ENCODE measurements around the gene SKP1. TPM values are rescaled to one million over a fixed set of nuclear protein-coding genes. Genes with fewer than 3 reads are reported as not detected.
A peak's percentile ranks its signal among the peaks of the same experiment; 100 is the strongest.
"Not testable (repeated sequence)": the region's sequence is repeated elsewhere in the genome, so short reads cannot be mapped to it uniquely, and the experiment has no call there.

SKP1 gene
- total RNA-seq (2014; rRNA removed; shearing (Covaris generic); ENCODE audit: low replicate concordance): 939 and 1,191 TPM in 2 replicates

DNA sequence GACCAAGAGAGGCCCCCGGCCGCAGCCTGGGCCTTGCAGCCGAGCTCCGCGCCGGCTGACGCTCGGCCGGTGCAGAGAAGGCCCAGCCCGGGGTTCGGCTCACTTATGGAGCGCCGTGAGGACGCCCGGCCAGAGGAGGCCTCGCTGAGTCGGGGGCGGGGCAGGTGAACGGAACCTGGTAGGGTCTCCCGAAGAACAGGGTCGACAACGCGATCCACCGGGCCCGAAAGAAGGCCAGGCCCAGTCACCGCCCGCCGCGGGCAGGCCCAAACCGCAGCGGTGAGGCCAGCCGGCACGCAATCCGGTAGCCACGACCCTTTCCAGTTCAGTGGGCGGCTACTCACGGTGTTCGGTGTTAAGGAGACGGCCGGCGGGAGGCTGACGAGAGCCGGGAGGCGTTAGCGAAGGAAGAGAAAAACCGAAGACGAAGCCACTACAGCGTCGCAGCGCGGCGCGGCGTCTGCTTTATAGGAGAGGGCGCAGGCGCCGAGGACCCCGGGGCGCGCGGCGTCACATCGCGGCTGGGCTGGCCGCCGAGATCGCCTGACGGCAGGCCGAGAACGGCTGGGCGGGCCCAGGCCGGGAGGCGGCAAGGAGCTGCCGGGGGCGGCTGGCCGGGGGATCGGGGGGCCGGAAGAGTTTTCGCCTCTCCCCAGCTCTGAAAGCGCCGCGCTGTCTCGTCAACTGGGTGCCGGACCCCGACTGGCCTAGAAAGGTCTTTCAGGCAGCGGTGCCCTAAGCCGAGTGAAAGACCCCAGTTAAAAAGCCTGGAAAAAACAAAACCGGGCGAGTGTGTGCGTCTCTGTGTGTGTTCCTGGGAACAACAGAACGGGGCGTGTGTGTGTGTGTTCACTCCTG lies at the start of gene SKP1:
TSS of gene SKP1 (minus strand) at position 440 of the 858 bp plus-strand sequence. CDS start 2,928 bp downstream, outside the sequence.
- peak within 1 kb of the TSS; percentile 88 for H3K4me3 ChIP-seq
- H3K36me3 ChIP-seq: peaks cover 28% of the 10 kb centered on the region
- H3K9me3 ChIP-seq: no peaks in the 10 kb centered on the region
- no peaks in the 10 kb centered on the region for H3K27me3 ChIP-seq
- peak; percentile 87 for DNase-seq

DNA sequence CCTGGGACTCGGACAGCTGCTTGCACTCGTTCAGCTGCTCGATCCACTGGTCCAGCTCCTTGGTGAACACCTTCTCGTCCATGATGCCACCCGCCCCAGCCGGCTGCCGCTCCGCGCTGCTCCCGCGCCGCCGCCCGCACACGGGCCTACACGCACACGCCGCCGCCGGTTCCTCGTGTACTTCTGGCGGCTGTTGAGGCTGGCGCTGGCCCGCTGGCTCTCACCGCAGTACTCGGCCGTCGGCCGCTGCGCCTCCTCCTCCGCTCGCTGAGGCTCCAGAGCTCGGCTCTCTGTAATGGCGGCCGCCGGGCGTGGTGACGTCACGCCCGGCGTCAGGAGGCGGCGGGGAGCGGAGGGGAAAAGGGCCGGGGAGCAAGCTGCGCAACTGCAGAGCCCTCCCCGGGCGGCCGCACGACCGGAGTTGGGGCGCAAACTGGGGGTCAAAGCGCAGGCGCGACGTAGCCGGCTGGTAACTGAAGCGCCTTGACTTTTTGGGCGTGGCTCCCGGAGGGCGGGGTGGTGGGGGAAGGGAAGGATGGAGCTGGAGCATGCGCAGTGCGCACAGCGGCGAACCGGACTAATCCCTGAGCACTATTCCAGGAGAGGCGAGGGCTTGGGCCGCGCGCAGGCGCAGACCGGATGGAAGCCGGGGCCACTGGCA lies 49.2 kb upstream of the SKP1 start, which contains the start of gene PPP2CA:
TSS of gene PPP2CA (minus strand) at position 294 of the 661 bp plus-strand sequence. CDS start at position 82, 212 bp downstream.
- peak; percentile 100 for DNase-seq
- H3K4me3 ChIP-seq: peak within 1 kb of the TSS; percentile 96

DNA sequence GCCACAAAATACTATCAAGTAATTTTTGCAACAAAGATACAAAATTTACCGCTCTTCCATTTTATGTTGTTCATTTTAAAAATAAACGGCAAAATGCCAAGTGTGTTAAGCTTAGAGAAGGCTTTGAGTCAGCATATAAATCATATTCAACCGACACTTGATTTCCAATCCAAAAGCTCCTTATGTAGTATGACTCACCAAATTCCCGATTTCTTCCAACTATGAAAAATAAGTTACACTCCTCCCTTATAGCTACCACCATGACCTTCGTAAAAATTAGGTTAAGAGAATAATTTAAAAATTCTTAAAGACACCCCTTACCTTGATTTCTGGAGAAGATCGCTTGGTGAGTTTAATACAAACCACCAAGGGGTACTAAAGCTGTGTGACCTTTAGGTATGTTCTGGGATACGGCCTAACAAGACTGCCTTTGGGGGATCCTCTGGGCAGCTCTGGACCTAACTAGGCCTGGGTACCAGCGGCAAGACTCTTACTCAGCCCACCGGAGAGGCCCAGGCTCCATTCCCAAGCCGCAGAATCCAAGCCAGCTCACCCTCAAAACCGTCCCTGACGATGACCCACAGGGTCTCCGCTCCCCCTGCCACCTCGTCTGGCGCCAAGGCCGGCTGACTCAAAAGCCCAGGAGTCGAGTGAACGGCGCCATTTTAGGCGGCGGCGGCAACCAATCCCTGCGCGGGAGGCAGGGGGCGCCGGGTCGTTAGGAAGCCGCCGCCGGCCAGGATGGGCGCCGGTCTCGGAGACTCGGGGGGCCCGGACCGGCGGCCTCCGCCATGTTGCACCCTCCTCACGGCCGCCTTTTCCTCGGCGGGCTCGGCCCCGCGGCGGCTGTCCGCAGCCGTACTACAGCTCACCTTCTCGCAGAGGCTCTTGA lies 48.4 kb upstream of the SKP1 start:
- Histone ChIP-seq H3K9me3 (no peaks in the 10 kb centered on the region), H3K4me3 (peak overlapping the region; percentile 96), H3K36me3 (peaks cover 49% of the 10 kb centered on the region), H3K27me3 (no peaks in the 10 kb centered on the region)
- DNase-seq: peak; percentile 81

More for the DNA sequence above, 49.2 kb upstream of the SKP1 start, which contains the start of gene PPP2CA:
- H3K9me3 ChIP-seq: no peaks in the 10 kb centered on the region
- H3K27me3 ChIP-seq: no peaks in the 10 kb centered on the region
- peaks cover 44% of the 10 kb centered on the region for H3K36me3 ChIP-seq

DNA sequence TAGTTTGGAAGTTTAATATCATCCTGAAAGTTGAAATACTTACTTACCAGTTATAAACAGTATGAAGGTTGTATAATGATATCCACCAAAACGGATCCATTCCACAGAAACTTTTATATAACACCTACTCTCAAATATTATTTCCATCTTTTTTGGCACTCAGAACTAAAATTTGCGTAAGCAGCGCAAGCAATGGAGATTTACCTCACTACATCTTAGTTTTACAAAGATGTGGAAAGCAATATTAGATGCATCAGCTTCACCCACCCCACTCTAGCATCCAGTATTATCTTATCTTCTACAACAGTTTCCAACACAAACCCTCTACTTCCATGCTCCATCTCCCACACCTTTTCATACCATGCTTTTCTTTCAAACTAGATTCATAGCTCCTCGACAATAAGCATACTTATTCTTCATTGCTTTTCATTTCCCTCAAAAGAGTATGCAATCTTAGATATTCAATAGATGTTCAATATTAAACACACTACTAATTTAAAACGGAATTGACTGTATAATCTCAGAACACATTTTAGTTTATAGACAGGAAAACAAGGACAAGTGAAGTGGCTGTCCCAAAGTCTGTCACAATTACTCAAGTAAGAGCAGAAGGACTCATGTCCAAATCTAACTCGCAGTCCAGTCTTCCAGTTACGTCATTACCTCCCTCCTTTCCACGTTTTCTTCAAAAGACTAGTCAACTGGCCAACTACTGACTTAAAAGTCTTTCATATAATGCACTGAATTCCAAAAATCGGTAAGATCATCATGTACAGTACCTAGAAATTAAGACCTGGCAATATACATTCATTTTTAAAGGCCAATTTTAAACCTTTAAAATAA lies 46.9 kb upstream of the SKP1 start:
- Histone ChIP-seq H3K4me3 (peak overlapping the region; percentile 96), H3K36me3 (peaks cover 59% of the 10 kb centered on the region), H3K9me3 (no peaks in the 10 kb centered on the region), H3K27me3 (no peaks in the 10 kb centered on the region)
- DNase-seq: no peak

DNA sequence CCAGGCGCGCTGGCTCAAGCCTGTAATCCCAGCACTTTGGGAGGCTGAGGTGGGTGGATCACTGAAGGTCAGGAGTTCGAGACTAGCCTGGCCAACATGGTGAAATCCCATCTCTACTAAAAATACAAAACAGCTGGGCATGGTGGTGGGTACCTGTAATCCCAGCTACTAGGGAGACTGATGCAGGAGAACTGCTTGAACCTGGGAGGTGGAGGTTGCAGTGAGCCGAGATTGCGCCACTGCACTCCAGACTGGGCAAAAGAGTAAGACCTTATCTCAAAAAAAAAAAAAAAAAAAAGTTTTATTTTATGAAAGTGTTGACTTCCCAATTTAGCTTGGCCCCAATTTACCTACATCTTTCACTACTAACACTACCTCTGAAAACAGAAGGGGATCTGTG lies 44.9 kb upstream of the SKP1 start:
- peaks cover 72% of the 10 kb centered on the region for H3K36me3 ChIP-seq
- DNase-seq, H3K4me3 ChIP-seq, H3K27me3 ChIP-seq, H3K9me3 ChIP-seq: not testable (repeated sequence)

DNA sequence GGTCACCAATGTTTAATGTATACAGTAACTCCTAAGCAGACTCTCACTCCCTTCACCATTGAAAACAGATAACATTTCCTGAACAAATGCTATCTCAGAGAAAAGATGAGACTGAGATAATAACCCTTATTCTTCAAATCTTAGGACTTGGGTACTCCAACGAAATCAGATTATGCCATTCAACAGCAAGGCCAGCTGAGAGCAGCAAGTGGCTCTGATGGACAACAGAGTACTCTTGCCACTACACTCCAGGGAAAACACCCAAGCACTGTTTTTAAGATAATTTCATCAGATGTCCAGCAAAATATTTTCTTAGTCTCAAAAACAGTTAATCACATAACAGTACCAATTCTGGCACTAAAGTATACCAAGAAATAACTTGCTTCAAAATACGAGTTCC lies 39.0 kb upstream of the SKP1 start:
- H3K27me3 ChIP-seq: no peaks in the 10 kb centered on the region
- H3K9me3 ChIP-seq: peaks cover 18% of the 10 kb centered on the region
- no peak for DNase-seq
- H3K36me3 ChIP-seq: peaks cover 65% of the 10 kb centered on the region
- no peak overlapping the region for H3K4me3 ChIP-seq

DNA sequence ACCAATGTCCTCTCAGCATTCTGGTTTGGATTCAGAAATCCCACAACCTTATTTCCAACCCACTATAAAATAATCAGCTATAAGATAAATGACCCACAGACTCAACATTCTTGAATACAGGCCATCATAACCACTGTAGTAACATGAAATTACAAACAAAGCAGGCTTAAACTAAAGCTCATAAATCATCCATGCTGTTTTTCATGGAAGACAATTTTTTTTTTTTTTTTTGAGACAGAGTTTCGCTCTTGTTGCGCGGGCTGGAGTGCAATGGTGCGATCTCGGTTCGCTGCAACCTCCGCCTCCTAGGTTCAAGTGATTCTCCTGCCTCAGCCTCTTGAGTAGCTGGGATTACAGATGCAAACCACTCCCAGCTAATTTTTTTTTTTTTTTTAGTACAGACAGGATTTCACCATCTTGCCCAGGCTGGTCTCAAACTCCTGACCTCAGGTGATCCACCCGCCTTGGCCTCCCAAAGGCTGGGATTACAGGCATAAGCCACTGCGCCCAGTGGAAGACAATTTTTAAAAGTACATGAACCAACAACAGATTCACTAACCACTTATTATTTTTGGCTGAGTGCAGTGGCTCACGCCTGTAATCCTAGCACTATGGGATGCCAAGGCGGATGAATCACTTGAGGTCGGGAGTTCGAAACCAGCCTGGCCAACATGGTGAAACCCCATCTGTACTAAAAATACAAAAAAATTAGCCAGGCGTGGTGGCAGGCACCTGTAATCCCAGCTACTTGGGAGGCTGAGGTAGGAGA lies 34.7 kb upstream of the SKP1 start:
- peaks cover 18% of the 10 kb centered on the region for H3K9me3 ChIP-seq
- peaks cover 39% of the 10 kb centered on the region for H3K36me3 ChIP-seq
- H3K27me3 ChIP-seq, H3K4me3 ChIP-seq: not testable (repeated sequence)
- DNase-seq: peak; percentile 80

DNA sequence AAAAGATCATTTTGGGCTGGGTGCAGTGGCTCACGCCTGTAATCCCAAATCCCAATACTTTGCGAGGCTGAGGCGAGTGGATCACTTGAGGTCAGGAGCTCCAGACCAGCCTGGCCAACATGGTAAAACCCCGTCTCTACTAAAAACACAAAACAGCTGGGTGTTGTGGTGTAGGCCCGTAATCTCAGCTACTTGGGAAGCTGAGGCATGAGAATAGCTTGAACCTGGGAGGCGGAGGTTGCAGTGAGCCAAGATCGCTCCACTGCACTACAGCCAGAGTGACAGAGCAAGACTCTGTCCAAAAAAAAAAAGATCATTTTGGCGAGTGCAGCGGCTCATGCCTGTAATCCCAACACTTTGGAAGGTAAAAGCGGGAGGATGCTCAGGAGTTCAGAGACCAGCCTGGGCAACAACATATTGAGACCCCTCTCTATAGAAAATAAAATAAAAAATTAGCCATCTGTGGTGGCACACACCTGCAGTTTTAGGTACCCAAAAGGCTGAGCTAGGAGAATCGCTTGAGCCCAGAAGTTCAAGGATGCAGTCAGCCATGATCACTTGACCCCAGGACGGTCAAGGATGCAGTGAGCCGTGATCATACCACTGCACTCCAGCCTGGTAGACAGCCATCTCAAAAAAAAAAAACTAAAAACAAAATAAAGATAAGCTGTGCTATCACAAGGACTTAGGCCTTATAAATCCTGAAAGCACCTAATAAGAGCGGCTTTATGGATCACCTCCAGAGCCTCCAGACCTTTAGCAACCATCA lies 32.9 kb upstream of the SKP1 start:
- Histone ChIP-seq H3K36me3 (peaks cover 48% of the 10 kb centered on the region), H3K27me3 (no peaks in the 10 kb centered on the region), H3K4me3 (no peak overlapping the region), H3K9me3 (peaks cover 18% of the 10 kb centered on the region)
- no peak for DNase-seq

DNA sequence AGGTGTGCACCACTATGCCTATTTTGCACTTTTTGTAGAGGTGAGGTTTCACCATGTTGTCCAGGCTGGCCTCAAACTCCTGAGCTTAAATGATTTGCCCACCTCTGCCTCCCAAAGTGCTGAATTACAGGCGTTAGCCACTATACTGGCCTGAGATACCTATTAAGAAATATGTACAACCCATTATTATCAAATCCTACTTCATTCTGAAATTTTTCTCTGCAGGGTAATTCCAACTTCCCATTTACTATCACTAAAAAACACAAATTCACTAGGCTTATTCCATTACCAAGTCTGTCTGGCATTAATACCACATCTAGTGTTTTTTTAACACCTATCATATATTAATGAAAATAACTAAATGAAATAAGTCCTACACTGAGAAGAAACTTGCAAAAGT lies 30.9 kb upstream of the SKP1 start:
- no peak for DNase-seq
- H3K27me3 ChIP-seq: no peaks in the 10 kb centered on the region
- H3K36me3 ChIP-seq: peaks cover 51% of the 10 kb centered on the region
- H3K4me3 ChIP-seq: no peak overlapping the region
- H3K9me3 ChIP-seq: peaks cover 7% of the 10 kb centered on the region; the same call in 1 of the 2 replicates

DNA sequence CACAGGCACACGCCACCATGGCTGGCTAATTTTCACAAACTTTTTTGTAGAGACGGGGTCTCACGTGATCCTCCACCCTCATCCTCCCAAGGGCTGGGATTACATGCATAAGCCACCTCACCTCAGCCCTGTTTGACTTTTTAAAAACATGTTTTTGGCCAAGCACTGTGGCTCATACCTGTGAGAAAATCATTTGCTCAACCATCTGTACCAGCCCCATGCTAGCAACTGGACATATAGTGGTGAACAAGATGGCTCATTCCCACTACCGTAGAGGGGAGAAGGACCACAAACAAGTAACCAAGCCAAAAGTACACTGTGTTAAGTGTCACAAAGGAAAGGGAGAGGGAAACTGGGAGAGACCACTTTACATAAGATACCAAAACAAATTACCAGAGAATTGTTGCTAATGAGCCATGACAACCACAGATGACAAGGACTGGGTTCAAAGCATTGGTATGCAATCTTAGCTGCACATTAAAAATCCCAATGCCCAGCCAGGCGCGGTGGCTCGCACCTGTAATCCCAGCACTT lies 29.9 kb upstream of the SKP1 start:
- DNase-seq: no peak
- Histone ChIP-seq H3K36me3 (peaks cover 51% of the 10 kb centered on the region), H3K27me3 (no peaks in the 10 kb centered on the region), H3K9me3 (no peaks in the 10 kb centered on the region), H3K4me3 (no peak overlapping the region)

DNA sequence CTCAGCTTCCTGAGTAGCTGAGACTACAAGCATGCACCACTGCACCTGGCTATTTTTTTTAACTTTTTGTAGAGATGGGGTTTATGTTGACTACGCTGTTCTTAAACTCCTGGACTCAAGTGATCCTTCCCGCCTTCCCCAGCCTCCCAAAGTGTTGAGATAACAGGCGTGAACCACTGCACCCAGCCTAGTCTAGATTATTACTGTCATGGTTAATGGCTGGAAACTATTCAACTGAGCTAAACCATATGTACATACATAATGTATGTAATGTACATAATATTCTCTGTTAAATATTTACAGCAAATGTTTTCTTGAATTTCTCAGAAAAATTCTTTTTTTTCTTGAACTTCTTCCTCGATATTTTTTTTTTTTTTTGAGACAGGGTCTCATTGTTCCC lies 27.8 kb upstream of the SKP1 start:
- DNase-seq: no peak
- Histone ChIP-seq H3K27me3 (no peaks in the 10 kb centered on the region), H3K4me3 (no peak overlapping the region), H3K9me3 (no peaks in the 10 kb centered on the region), H3K36me3 (peaks cover 68% of the 10 kb centered on the region)

DNA sequence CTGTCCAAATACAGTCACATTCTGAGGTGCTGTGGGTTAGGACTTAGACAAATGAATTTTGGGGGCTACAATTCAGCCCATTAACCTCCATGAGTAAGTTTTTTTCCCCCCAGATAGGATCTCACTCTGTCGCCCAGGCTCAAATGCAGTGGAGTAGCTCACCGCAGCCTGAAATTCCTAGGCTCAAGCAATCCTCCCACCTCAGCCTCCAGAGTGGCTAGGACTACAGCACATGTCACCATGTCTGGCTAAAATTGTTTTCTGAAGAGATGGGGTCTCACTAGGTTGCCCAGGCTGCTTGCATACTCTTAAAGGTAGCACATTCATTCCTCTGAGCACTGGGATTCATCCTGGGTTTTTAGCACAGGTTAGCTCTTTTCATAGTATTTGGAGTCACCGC lies 26.9 kb upstream of the SKP1 start:
- no peak overlapping the region for H3K4me3 ChIP-seq
- peaks cover 77% of the 10 kb centered on the region for H3K36me3 ChIP-seq
- DNase-seq: no peak
- no peaks in the 10 kb centered on the region for H3K9me3 ChIP-seq
- no peaks in the 10 kb centered on the region for H3K27me3 ChIP-seq

DNA sequence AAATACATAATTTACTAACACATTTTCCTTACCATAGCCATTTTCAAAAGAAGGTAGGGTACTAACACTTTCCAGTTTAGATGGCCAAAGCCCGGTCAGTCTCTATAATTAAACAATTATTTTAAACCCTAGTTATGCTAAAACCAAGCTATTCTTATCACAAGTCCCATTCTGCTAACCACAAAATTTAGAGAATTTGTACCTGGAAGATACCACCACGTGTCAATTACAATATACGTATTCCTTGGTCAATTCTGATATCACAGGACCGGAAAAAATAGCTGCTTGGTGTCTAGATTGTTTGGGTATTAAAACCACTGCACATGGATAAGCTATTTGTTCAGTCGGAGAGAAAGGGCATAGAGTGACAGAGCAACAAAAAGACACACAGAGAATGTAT lies 18.9 kb upstream of the SKP1 start:
- peaks cover 79% of the 10 kb centered on the region for H3K36me3 ChIP-seq
- no peak for DNase-seq
- no peak overlapping the region for H3K4me3 ChIP-seq
- no peaks in the 10 kb centered on the region for H3K27me3 ChIP-seq
- H3K9me3 ChIP-seq: no peaks in the 10 kb centered on the region

DNA sequence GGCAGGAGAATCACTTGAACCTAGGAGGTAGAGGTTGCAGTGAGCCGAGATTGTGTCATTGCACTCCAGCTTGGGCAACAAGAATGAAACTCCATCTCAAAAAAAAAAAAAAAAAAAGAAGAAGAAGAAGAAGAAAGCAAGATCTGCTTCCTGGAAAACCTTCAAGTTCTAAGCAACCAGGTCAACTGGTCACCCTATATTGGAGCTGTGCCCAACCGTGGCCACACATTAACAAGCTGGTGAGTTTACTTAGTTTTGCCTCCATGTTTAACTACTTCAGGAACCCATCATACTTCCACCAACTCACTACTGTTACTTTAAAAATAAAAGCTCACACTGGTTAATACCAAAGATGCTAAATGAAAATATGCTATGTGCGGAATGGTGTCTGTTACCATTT lies 12.3 kb upstream of the SKP1 start:
- H3K9me3 ChIP-seq: no peaks in the 10 kb centered on the region
- DNase-seq: no peak
- no peak overlapping the region for H3K4me3 ChIP-seq
- H3K27me3 ChIP-seq: no peaks in the 10 kb centered on the region
- peaks cover 22% of the 10 kb centered on the region for H3K36me3 ChIP-seq
